PC-3 (cell line): ENCODE results near the gene AP3S1. TPM values are rescaled to one million over a fixed set of nuclear protein-coding genes. Genes with fewer than 3 reads are reported as not detected.

ENCODE experiments used
- ATAC-seq: fragments of 200-7000 bp; cut with Tn5 transposase; 2 replicates; pipeline ENCODE4 v1.9.1; 2020; ENCODE audit warnings: mild to moderate bottlenecking, moderate library complexity
- BruUV-seq: library from RNA; stranded (reverse); fragments of 400-500 nt; replicated peaks from 2 replicates; lab custom pipeline; 2021; lab: Mats Ljungman, UMichigan
- CTCF ChIA-PET: fragments of 300-600 bp; sonication (Branson Sonifier 250); formaldehyde crosslinking; loops from one replicate; lab custom pipeline; 2022; ENCODE audit warnings: antibody characterized with exemption; lab: Charles Lee
- POLR2A ChIA-PET: fragments of 300-600 bp; sonication (Branson Sonifier 250); formaldehyde crosslinking; loops from one replicate; lab custom pipeline; 2022; ENCODE audit warnings: antibody characterized with exemption; ENCODE audit not compliant: unreplicated experiment; lab: Charles Lee
- DNase-seq: peaks from one replicate; pipeline ENCODE4 v3.0.0-alpha.2; 2015
- H2AFZ ChIP-seq: fragments of 300-600 bp; sonication (generic); 2 replicates; pipeline ENCODE4 v1.6.0; 2016; ENCODE audit warnings: antibody characterized with exemption, low read length
- H3F3A ChIP-seq: fragments of 300-600 bp; sonication (generic); one replicate; pipeline ENCODE4 v1.6.0; 2017; ENCODE audit warnings: antibody characterized with exemption, low read length, control low read depth, mild to moderate bottlenecking; ENCODE audit not compliant: unreplicated experiment
- H3K27ac ChIP-seq: fragments of 300-600 bp; sonication (generic); 2 replicates; pipeline ENCODE4 v1.5.1; 2016; ENCODE audit warnings: mild to moderate bottlenecking, low read length
- H3K27me3 ChIP-seq: fragments of 300-600 bp; sonication (generic); 2 replicates; pipeline ENCODE4 v1.6.1; 2016; ENCODE audit warnings: low read length, mixed read lengths
- H3K36me3 ChIP-seq: fragments of 300-600 bp; sonication (generic); 2 replicates; pipeline ENCODE4 v1.6.1; 2016; ENCODE audit warnings: low read depth, mixed run types, low read length, mixed read lengths
- H3K4me1 ChIP-seq: fragments of 300-600 bp; sonication (generic); 2 replicates; pipeline ENCODE4 v1.5.1; 2016; ENCODE audit warnings: low read length; ENCODE audit not compliant: insufficient read depth
- H3K4me2 ChIP-seq: fragments of 300-600 bp; sonication (generic); 2 replicates; pipeline ENCODE4 v1.6.0; 2016; ENCODE audit warnings: low read length
- H3K4me3 ChIP-seq: fragments of 300-600 bp; sonication (generic); 2 replicates; pipeline ENCODE4 v1.5.1; 2016; ENCODE audit warnings: mild to moderate bottlenecking, low read length, mixed read lengths
- H3K79me2 ChIP-seq: fragments of 300-600 bp; sonication (generic); 2 replicates; pipeline ENCODE4 v1.6.1; 2017; ENCODE audit warnings: low read length, mixed read lengths
- H3K9ac ChIP-seq: fragments of 300-600 bp; sonication (generic); 2 replicates; pipeline ENCODE4 v1.6.0; 2016; ENCODE audit warnings: mild to moderate bottlenecking, low read length
- H3K9me2 ChIP-seq: fragments of 300-600 bp; sonication (generic); replicated peaks from 2 replicates; pipeline ENCODE4 v1.6.1; 2016; ENCODE audit warnings: mixed run types, low read length, mixed read lengths
- H3K9me3 ChIP-seq: fragments of 300-600 bp; sonication (generic); 2 replicates; pipeline ENCODE4 v1.6.1; 2016; ENCODE audit warnings: low read length, mixed read lengths
- H4K20me1 ChIP-seq: fragments of 300-600 bp; sonication (generic); 2 replicates; pipeline ENCODE4 v1.6.1; 2016; ENCODE audit warnings: low read length, mixed read lengths
- CTCF ChIP-seq: fragments of 300-600 bp; sonication (generic); conservative IDR thresholded peaks from 2 replicates; pipeline ENCODE4 v1.5.1; 2017; ENCODE audit warnings: antibody characterized with exemption, low read depth, mild to moderate bottlenecking, low read length
- EZH2 ChIP-seq: fragments of 300-600 bp; sonication (generic); IDR thresholded peaks from one replicate; pipeline ENCODE4 v1.6.1; 2017; ENCODE audit warnings: antibody characterized with exemption, mild to moderate bottlenecking, low read length; ENCODE audit not compliant: unreplicated experiment
- EZH2phosphoT487 ChIP-seq: fragments of 300-600 bp; sonication (generic); IDR thresholded peaks from 2 replicates; pipeline ENCODE4 v1.6.1; 2018; ENCODE audit warnings: mild to moderate bottlenecking, antibody characterized with exemption, low read length, borderline replicate concordance
- intact Hi-C: fragments of 100-400 bp; cut with micrococcal nuclease; formaldehyde crosslinking; loops from 2 replicates; pipeline ENCODE4 v1.9.0; 2023
- total RNA-seq: library from RNA; depleted of rRNA; stranded (reverse); fragments of >200 nt; gene quantifications from 2 replicates; pipeline ENCODE4 v1.2.3, GENCODE V29; 2014

AP3S1 gene
- total RNA-seq, 1 experiment from 2014 or later, result 48.2 TPM

- Histone ChIP-seq H3F3A (no peaks in the 10 kb centered on the region), H3K9me2 (no peaks in the 10 kb centered on the region), H3K27ac (peak overlapping the region; percentile 22; the same call in 1 of the 2 replicates), H2AFZ (no peak overlapping the region), H4K20me1 (0 out of 2 replicates have a peak, but pooled peaks cover 4% of the 10 kb centered on the region), H3K36me3 (no peaks in the 10 kb centered on the region), H3K4me1 (peaks cover 16% of the 10 kb centered on the region), H3K9ac (no peak overlapping the region), H3K27me3 (no peaks in the 10 kb centered on the region), H3K4me3 (no peak overlapping the region), H3K79me2 (peaks cover 33% of the 10 kb centered on the region), H3K9me3 (no peaks in the 10 kb centered on the region), H3K4me2 (0 out of 2 replicates have a peak overlapping the region, but pooled peaks have one; percentile 43)
- no TSS peak for BruUV-seq
- DNase-seq (no peak), ATAC-seq (no peak)
- ChIA-PET CTCF (no interaction called here), POLR2A (no interaction called here)
- intact Hi-C loops, result loop anchor here (2.0 kb wide), 1 partner anchor 16 kb away; no protein-coding TSS in a partner anchor
- TF ChIP-seq CTCF (no peak), EZH2 (no peak), EZH2phosphoT487 (no peak)
Measured at GRCh38 chr5:115858396-115858795, 16.7 kb downstream of the AP3S1 start.

- H3K9me2 ChIP-seq, result no peaks in the 10 kb centered on the region
- H3K27ac ChIP-seq, result no peak overlapping the region
- ChIA-PET CTCF (no interaction called here), POLR2A (no interaction called here)
- no peaks in the 10 kb centered on the region for H3K9me3 ChIP-seq
- ATAC-seq, result no peak
- no peaks in the 10 kb centered on the region for H3K27me3 ChIP-seq
- DNase-seq, result no peak
- 0 out of 2 replicates have a peak, but pooled peaks cover 4% of the 10 kb centered on the region for H4K20me1 ChIP-seq
- no peak overlapping the region for H3K4me3 ChIP-seq
- H3K9ac ChIP-seq, result no peak overlapping the region
- H3K36me3 ChIP-seq, result no peaks in the 10 kb centered on the region
- no TSS peak for BruUV-seq
- no peak overlapping the region for H2AFZ ChIP-seq
- TF ChIP-seq EZH2phosphoT487 (no peak), CTCF (no peak), EZH2 (no peak)
- H3K4me2 ChIP-seq, result no peak overlapping the region
- intact Hi-C loops, result loop anchor here (2.0 kb wide), 1 partner anchor 17 kb away; no protein-coding TSS in a partner anchor
- H3F3A ChIP-seq, result no peaks in the 10 kb centered on the region
- H3K79me2 ChIP-seq, result peaks cover 24% of the 10 kb centered on the region
- H3K4me1 ChIP-seq, result peaks cover 16% of the 10 kb centered on the region
Measured at GRCh38 chr5:115859378-115859777, 17.6 kb downstream of the AP3S1 start.

GRCh38 chr5:115869256-115869795 lies 27.6 kb downstream of the AP3S1 start:
- no peak for TF ChIP-seq CTCF
- TF ChIP-seq EZH2phosphoT487, result no peak
- TF ChIP-seq EZH2, result no peak
- Histone ChIP-seq H3K79me2 (no peaks in the 10 kb centered on the region), H3K9ac (no peak overlapping the region), H3K4me2 (no peak overlapping the region), H3K9me3 (no peaks in the 10 kb centered on the region), H3K9me2 (no peaks in the 10 kb centered on the region), H4K20me1 (peaks cover 5% of the 10 kb centered on the region), H3K27ac (no peak overlapping the region), H3K4me1 (peaks cover 16% of the 10 kb centered on the region), H3K36me3 (0 out of 2 replicates have a peak, but pooled peaks cover 7% of the 10 kb centered on the region), H2AFZ (no peak overlapping the region), H3K27me3 (no peaks in the 10 kb centered on the region), H3K4me3 (no peak overlapping the region), H3F3A (no peaks in the 10 kb centered on the region)
- intact Hi-C loops, result no loop called here
- ATAC-seq, result no peak
- CTCF ChIA-PET, result interaction anchor here (0.6 kb wide), 1 partner anchor 105 kb away, joined by 3 read pairs; no protein-coding TSS in a partner anchor
- no peak for DNase-seq
- no TSS peak for BruUV-seq
- POLR2A ChIA-PET, result no interaction called here
